HUES48 (cell line): Measurements from ENCODE around the gene RBP3.

Experiments used
- H3K27ac ChIP-seq: one replicate; pipeline ENCODE4 v1.7.0; 2013; ENCODE audit warnings: low read depth, low read length, inconsistent platforms
- H3K27me3 ChIP-seq: 2 replicates; pipeline ENCODE4 v1.6.1; 2013; ENCODE audit warnings: mild to moderate bottlenecking, low read length; ENCODE audit not compliant: control insufficient read depth, insufficient read depth
- H3K36me3 ChIP-seq: 2 replicates; pipeline ENCODE4 v1.6.1; 2013; ENCODE audit warnings: low read length; ENCODE audit not compliant: control insufficient read depth, insufficient read depth
- H3K4me1 ChIP-seq: 2 replicates; pipeline ENCODE4 v1.6.1; 2013; ENCODE audit warnings: mild to moderate bottlenecking, low read length; ENCODE audit not compliant: control insufficient read depth, insufficient read depth
- H3K4me3 ChIP-seq: 2 replicates; pipeline ENCODE4 v1.5.1; 2013; ENCODE audit warnings: mild to moderate bottlenecking, low read depth, low read length
- H3K9ac ChIP-seq: 2 replicates; pipeline ENCODE4 v1.6.1; 2013; ENCODE audit warnings: mild to moderate bottlenecking, low read depth, low read length, moderate library complexity
- H3K9me3 ChIP-seq: 2 replicates; pipeline ENCODE4 v1.6.1; 2013; ENCODE audit warnings: low read length; ENCODE audit not compliant: control insufficient read depth, insufficient read depth

The RBP3 gene

GRCh38 chr10:47308775-47309174 is 39.4 kb upstream of the RBP3 start:
- peaks cover 3% of the 10 kb centered on the region; the same call in 1 of the 2 replicates for H3K4me1 ChIP-seq
- no peak overlapping the region for H3K4me3 ChIP-seq
- no peaks in the 10 kb centered on the region for H3K9me3 ChIP-seq
- H3K9ac ChIP-seq: no peak overlapping the region
- no peaks in the 10 kb centered on the region for H3K27me3 ChIP-seq
- no peak overlapping the region for H3K27ac ChIP-seq
- H3K36me3 ChIP-seq: no peaks in the 10 kb centered on the region

GRCh38 chr10:47309408-47310089 is 38.6 kb upstream of the RBP3 start:
- H3K9ac ChIP-seq: no peak overlapping the region
- no peaks in the 10 kb centered on the region for H3K9me3 ChIP-seq
- no peak overlapping the region for H3K4me3 ChIP-seq
- no peaks in the 10 kb centered on the region for H3K27me3 ChIP-seq
- no peak overlapping the region for H3K27ac ChIP-seq
- peaks cover 3% of the 10 kb centered on the region; the same call in 1 of the 2 replicates for H3K4me1 ChIP-seq
- no peaks in the 10 kb centered on the region for H3K36me3 ChIP-seq

- Histone ChIP-seq H3K4me1 (no peaks in the 10 kb centered on the region; the same call in 1 of the 2 replicates), H3K9ac (no peak overlapping the region), H3K27me3 (no peaks in the 10 kb centered on the region), H3K27ac (no peak overlapping the region), H3K9me3 (no peaks in the 10 kb centered on the region), H3K36me3 (no peaks in the 10 kb centered on the region), H3K4me3 (no peak overlapping the region)
Measured at GRCh38 chr10:47310090-47310505, 38.1 kb upstream of the RBP3 start.

- Histone ChIP-seq H3K9me3 (no peaks in the 10 kb centered on the region), H3K36me3 (no peaks in the 10 kb centered on the region)
Measured at GRCh38 chr10:47311193-47311931, 36.8 kb upstream of the RBP3 start.

GRCh38 chr10:47311932-47312662 is 36.1 kb upstream of the RBP3 start:
- Histone ChIP-seq H3K4me1 (no peaks in the 10 kb centered on the region; the same call in 1 of the 2 replicates), H3K27me3 (no peaks in the 10 kb centered on the region), H3K9me3 (no peaks in the 10 kb centered on the region), H3K9ac (no peak overlapping the region), H3K4me3 (no peak overlapping the region), H3K27ac (no peak overlapping the region), H3K36me3 (no peaks in the 10 kb centered on the region)

More at GRCh38 chr10:47311193-47311931, 36.8 kb upstream of the RBP3 start:
- no peaks in the 10 kb centered on the region; the same call in 1 of the 2 replicates for H3K4me1 ChIP-seq
- no peak overlapping the region for H3K4me3 ChIP-seq
- no peaks in the 10 kb centered on the region for H3K27me3 ChIP-seq
- no peak overlapping the region for H3K9ac ChIP-seq
- no peak overlapping the region for H3K27ac ChIP-seq

DNA sequence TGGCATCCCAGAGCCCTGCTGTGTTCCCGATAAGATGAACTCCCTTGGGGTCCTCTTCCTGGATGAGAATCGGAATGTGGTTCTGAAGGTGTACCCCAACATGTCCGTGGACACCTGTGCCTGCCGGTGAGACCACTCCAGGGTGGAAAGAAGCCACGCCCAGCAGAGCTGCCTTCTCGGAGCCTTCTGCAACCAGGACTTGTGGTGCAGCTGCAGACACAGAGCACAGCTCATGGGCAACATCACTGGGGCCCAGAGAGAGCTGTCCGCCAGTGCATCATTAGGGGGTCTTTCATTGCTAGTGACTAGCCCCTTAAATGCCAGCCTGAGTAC is 35.5 kb upstream of the RBP3 start:
- Histone ChIP-seq H3K27me3 (no peaks in the 10 kb centered on the region), H3K4me1 (no peaks in the 10 kb centered on the region; the same call in 1 of the 2 replicates), H3K9me3 (no peaks in the 10 kb centered on the region), H3K4me3 (no peak overlapping the region), H3K9ac (no peak overlapping the region), H3K27ac (no peak overlapping the region), H3K36me3 (no peaks in the 10 kb centered on the region)

- Histone ChIP-seq H3K27ac (no peak overlapping the region), H3K36me3 (no peaks in the 10 kb centered on the region), H3K4me1 (no peaks in the 10 kb centered on the region), H3K9ac (no peak overlapping the region), H3K9me3 (no peaks in the 10 kb centered on the region), H3K27me3 (no peaks in the 10 kb centered on the region), H3K4me3 (no peak overlapping the region)
Measured at GRCh38 chr10:47314416-47314970, 33.7 kb upstream of the RBP3 start.

- Histone ChIP-seq H3K27me3 (no peaks in the 10 kb centered on the region), H3K4me3 (no peak overlapping the region), H3K27ac (no peak overlapping the region), H3K4me1 (no peaks in the 10 kb centered on the region), H3K36me3 (no peaks in the 10 kb centered on the region), H3K9me3 (no peaks in the 10 kb centered on the region), H3K9ac (no peak overlapping the region)
Measured at GRCh38 chr10:47315421-47315820, 32.7 kb upstream of the RBP3 start.

DNA sequence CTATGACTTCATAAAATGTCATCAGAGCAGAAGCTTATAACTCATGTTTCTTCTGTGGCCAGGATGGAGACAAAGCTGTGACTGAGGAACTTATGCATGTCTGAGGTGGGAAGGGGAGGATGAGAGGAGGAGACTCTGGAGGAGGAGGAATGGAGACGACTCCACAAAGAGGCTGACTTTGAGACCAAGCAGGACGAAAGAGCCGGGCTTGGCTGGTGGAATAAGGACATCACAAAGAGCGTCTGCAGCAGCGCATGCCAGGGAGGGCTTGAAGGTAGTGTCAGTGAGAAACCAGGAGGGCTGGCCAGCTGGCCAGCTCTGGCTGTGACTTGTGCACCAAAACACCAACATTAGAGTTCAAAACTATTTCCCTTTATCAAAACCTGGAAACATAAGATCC is 32.0 kb upstream of the RBP3 start:
- Histone ChIP-seq H3K9ac (no peak overlapping the region), H3K27me3 (no peaks in the 10 kb centered on the region), H3K36me3 (no peaks in the 10 kb centered on the region), H3K9me3 (no peaks in the 10 kb centered on the region), H3K27ac (no peak overlapping the region), H3K4me3 (no peak overlapping the region), H3K4me1 (no peaks in the 10 kb centered on the region)

GRCh38 chr10:47317251-47317650 is 30.9 kb upstream of the RBP3 start:
- Histone ChIP-seq H3K27ac (no peak overlapping the region), H3K4me1 (no peaks in the 10 kb centered on the region), H3K36me3 (no peaks in the 10 kb centered on the region), H3K9me3 (no peaks in the 10 kb centered on the region), H3K4me3 (no peak overlapping the region), H3K9ac (no peak overlapping the region), H3K27me3 (no peaks in the 10 kb centered on the region)

DNA sequence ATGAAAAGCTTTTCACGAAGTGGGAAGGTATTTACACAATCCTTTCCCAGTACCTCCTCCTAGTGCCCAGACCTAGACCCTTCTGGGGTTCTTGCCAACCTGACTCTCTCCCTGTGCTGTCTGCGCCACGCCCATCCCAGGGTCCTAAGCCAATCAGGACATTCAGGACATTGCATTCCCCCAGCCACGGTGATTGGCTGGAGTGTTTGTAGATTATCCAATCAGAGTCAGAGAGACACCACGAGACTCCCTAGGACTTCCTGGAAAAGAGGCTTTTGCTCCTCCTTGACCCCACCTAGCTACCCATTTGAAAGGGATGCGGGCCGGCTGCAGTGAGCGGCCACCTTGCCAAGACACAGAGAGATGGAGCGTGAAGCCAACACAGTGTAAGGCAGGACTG is 29.5 kb upstream of the RBP3 start:
- no peaks in the 10 kb centered on the region for H3K27me3 ChIP-seq
- no peaks in the 10 kb centered on the region for H3K4me1 ChIP-seq
- no peaks in the 10 kb centered on the region for H3K9me3 ChIP-seq
- H3K27ac ChIP-seq: no peak overlapping the region
- H3K36me3 ChIP-seq: no peaks in the 10 kb centered on the region
- H3K4me3 ChIP-seq: no peak overlapping the region
- H3K9ac ChIP-seq: no peak overlapping the region
